ENCODE measurements around the gene OR2AT4.

OR2AT4 gene

GRCh38 chr11:75082601-75083216, 14.0 kb downstream of the OR2AT4 start:
- Histone ChIP-seq H3K27me3 (ENCODE audit: control insufficient read depth, insufficient read depth, low read length) (no peaks in the 10 kb centered on the region), H3K9ac (ENCODE audit: low read length) (no peak overlapping the region), H3K4me1 (ENCODE audit: control insufficient read depth, low read depth, low read length) (no peaks in the 10 kb centered on the region), H3K27ac (ENCODE audit: low read length) (no peak overlapping the region), H3K36me3 (ENCODE audit: control insufficient read depth, low read depth, low read length) (no peaks in the 10 kb centered on the region), H3K4me3 (ENCODE audit: low read length) (no peak overlapping the region), H3K9me3 (ENCODE audit: control insufficient read depth, low read depth, low read length) (no peaks in the 10 kb centered on the region)

GRCh38 chr11:75079546-75079945, 17.1 kb downstream of the OR2AT4 start:
- no peaks in the 10 kb centered on the region for H3K4me1 ChIP-seq (ENCODE audit: control insufficient read depth, low read depth, low read length)
- H3K9ac ChIP-seq (ENCODE audit: low read length) = no peak overlapping the region
- no peaks in the 10 kb centered on the region for H3K27me3 ChIP-seq (ENCODE audit: control insufficient read depth, insufficient read depth, low read length)

GRCh38 chr11:75078233-75078632, 18.4 kb downstream of the OR2AT4 start:
- Histone ChIP-seq H3K4me3 (ENCODE audit: low read length) (no peak overlapping the region), H3K27me3 (ENCODE audit: control insufficient read depth, insufficient read depth, low read length) (no peaks in the 10 kb centered on the region), H3K36me3 (ENCODE audit: control insufficient read depth, low read depth, low read length) (no peaks in the 10 kb centered on the region), H3K9me3 (ENCODE audit: control insufficient read depth, low read depth, low read length) (no peaks in the 10 kb centered on the region), H3K27ac (ENCODE audit: low read length) (no peak overlapping the region), H3K9ac (ENCODE audit: low read length) (no peak overlapping the region), H3K4me1 (ENCODE audit: control insufficient read depth, low read depth, low read length) (no peaks in the 10 kb centered on the region)

More at GRCh38 chr11:75079546-75079945, 17.1 kb downstream of the OR2AT4 start:
- Histone ChIP-seq H3K27ac (ENCODE audit: low read length) (no peak overlapping the region), H3K9me3 (ENCODE audit: control insufficient read depth, low read depth, low read length) (no peaks in the 10 kb centered on the region), H3K36me3 (ENCODE audit: control insufficient read depth, low read depth, low read length) (no peaks in the 10 kb centered on the region), H3K4me3 (ENCODE audit: low read length) (no peak overlapping the region)

- Histone ChIP-seq H3K4me1 (ENCODE audit: control insufficient read depth, low read depth, low read length) (no peaks in the 10 kb centered on the region), H3K36me3 (ENCODE audit: control insufficient read depth, low read depth, low read length) (no peaks in the 10 kb centered on the region), H3K4me3 (ENCODE audit: low read length) (no peak overlapping the region), H3K27ac (ENCODE audit: low read length) (no peak overlapping the region), H3K9me3 (ENCODE audit: control insufficient read depth, low read depth, low read length) (no peaks in the 10 kb centered on the region), H3K9ac (ENCODE audit: low read length) (no peak overlapping the region), H3K27me3 (ENCODE audit: control insufficient read depth, insufficient read depth, low read length) (no peaks in the 10 kb centered on the region)
Observed at GRCh38 chr11:75077316-75077715, 19.4 kb downstream of the OR2AT4 start.

GRCh38 chr11:75076671-75077070, 20.0 kb downstream of the OR2AT4 start:
- H3K36me3 ChIP-seq (ENCODE audit: control insufficient read depth, low read depth, low read length) = no peaks in the 10 kb centered on the region
- H3K27me3 ChIP-seq (ENCODE audit: control insufficient read depth, insufficient read depth, low read length) = no peaks in the 10 kb centered on the region
- H3K4me3 ChIP-seq (ENCODE audit: low read length) = no peak overlapping the region
- H3K9me3 ChIP-seq (ENCODE audit: control insufficient read depth, low read depth, low read length) = no peaks in the 10 kb centered on the region
- H3K27ac ChIP-seq (ENCODE audit: low read length) = no peak overlapping the region
- no peaks in the 10 kb centered on the region for H3K4me1 ChIP-seq (ENCODE audit: control insufficient read depth, low read depth, low read length)
- no peak overlapping the region for H3K9ac ChIP-seq (ENCODE audit: low read length)

DNA sequence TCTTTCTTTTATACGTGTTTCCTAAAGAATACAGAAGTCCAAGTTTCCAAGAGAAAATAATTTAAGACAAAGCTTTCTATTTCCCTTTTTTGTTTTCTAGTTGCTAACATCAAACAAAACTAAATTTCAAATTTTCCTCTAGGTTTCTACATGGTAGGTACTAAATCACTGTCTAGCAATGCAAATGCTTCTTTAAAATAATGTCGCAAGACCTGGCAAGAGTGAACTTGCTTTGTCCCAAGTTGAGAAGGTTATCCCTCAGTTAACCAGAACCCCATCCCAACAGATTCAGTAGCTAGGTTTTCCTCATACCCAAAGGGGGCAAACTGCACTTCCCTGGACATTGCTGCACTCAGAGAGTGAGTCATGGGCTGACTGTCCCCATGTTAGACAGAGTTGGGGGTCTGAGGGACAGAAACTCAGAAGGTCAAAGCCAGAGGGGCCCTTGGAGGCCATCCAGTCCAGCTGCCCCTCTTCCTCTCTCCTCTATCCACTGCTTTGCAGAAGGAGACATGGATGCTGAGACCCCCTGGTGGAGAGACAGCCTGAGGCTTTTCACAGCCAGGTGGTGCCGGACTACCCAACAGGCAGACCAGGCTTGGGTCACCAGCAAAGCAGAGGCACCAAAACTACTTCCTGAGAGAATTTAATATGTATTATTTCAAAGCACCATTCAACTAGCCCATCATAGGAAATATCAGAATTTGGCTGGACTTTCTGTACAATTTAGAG, 23.1 kb downstream of the OR2AT4 start:
- Histone ChIP-seq H3K9ac (ENCODE audit: low read length) (no peak overlapping the region), H3K4me3 (ENCODE audit: low read length) (no peak overlapping the region), H3K4me1 (ENCODE audit: control insufficient read depth, low read depth, low read length) (no peaks in the 10 kb centered on the region), H3K27me3 (ENCODE audit: control insufficient read depth, insufficient read depth, low read length) (no peaks in the 10 kb centered on the region), H3K9me3 (ENCODE audit: control insufficient read depth, low read depth, low read length) (no peaks in the 10 kb centered on the region), H3K36me3 (ENCODE audit: control insufficient read depth, low read depth, low read length) (no peaks in the 10 kb centered on the region), H3K27ac (ENCODE audit: low read length) (no peak overlapping the region)

DNA sequence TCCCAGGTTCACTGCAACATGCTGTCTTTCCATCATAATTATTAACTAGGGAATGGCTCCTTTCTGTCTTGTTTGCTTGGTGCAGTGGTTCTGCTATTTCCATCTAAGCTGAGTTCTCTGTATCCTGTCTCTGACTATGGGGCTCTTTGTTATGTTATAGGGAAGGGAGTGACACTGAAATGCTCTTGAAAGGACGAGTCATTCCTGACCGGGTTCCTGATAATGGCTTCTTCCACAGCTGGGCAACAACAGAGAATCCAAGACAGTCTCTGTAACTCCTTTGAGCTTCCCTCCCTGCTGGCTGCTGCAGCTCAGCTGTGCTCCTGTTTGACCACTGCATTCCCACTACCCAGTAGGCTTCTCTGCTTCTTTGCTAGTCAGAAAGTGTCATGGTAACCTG, 24.1 kb downstream of the OR2AT4 start:
- H3K27me3 ChIP-seq (ENCODE audit: control insufficient read depth, insufficient read depth, low read length) = no peaks in the 10 kb centered on the region
- H3K36me3 ChIP-seq (ENCODE audit: control insufficient read depth, low read depth, low read length) = no peaks in the 10 kb centered on the region
- H3K4me1 ChIP-seq (ENCODE audit: control insufficient read depth, low read depth, low read length) = no peaks in the 10 kb centered on the region
- no peak overlapping the region for H3K9ac ChIP-seq (ENCODE audit: low read length)
- H3K4me3 ChIP-seq (ENCODE audit: low read length) = no peak overlapping the region
- H3K9me3 ChIP-seq (ENCODE audit: control insufficient read depth, low read depth, low read length) = no peaks in the 10 kb centered on the region
- no peak overlapping the region for H3K27ac ChIP-seq (ENCODE audit: low read length)

DNA sequence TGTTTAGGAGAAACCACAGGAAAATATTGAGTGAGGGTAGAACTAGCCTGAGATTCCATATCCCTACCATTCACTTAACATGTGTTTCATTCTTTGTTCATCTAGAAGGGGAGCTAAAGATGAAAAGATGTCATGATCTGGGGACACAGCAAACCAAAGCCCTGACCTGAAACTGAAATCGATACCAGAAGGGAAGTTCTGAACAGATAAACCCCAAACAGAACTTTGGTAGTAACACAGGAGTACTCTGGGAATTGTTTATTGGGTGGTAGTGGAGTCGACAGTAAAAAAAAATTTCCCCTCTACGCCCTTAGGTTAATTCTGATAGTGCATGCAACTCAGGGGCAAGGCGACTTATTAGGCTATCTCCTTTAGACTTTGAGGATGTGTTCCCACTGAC, 27.2 kb downstream of the OR2AT4 start:
- no peaks in the 10 kb centered on the region for H3K4me1 ChIP-seq (ENCODE audit: control insufficient read depth, low read depth, low read length)
- H3K9me3 ChIP-seq (ENCODE audit: control insufficient read depth, low read depth, low read length) = no peaks in the 10 kb centered on the region
- no peak overlapping the region for H3K9ac ChIP-seq (ENCODE audit: low read length)
- H3K4me3 ChIP-seq (ENCODE audit: low read length) = no peak overlapping the region
- no peak overlapping the region for H3K27ac ChIP-seq (ENCODE audit: low read length)
- no peaks in the 10 kb centered on the region for H3K36me3 ChIP-seq (ENCODE audit: control insufficient read depth, low read depth, low read length)
- no peaks in the 10 kb centered on the region for H3K27me3 ChIP-seq (ENCODE audit: control insufficient read depth, insufficient read depth, low read length)

GRCh38 chr11:75068993-75069392, 27.7 kb downstream of the OR2AT4 start:
- no peaks in the 10 kb centered on the region for H3K9me3 ChIP-seq (ENCODE audit: control insufficient read depth, low read depth, low read length)
- no peak overlapping the region for H3K27ac ChIP-seq (ENCODE audit: low read length)
- no peak overlapping the region for H3K4me3 ChIP-seq (ENCODE audit: low read length)
- H3K27me3 ChIP-seq (ENCODE audit: control insufficient read depth, insufficient read depth, low read length) = no peaks in the 10 kb centered on the region
- H3K4me1 ChIP-seq (ENCODE audit: control insufficient read depth, low read depth, low read length) = no peaks in the 10 kb centered on the region
- no peaks in the 10 kb centered on the region for H3K36me3 ChIP-seq (ENCODE audit: control insufficient read depth, low read depth, low read length)
- no peak overlapping the region for H3K9ac ChIP-seq (ENCODE audit: low read length)

- no peak overlapping the region for H3K9ac ChIP-seq (ENCODE audit: low read length)
- H3K4me3 ChIP-seq (ENCODE audit: low read length) = no peak overlapping the region
- H3K27ac ChIP-seq (ENCODE audit: low read length) = no peak overlapping the region
- H3K36me3 ChIP-seq (ENCODE audit: control insufficient read depth, low read depth, low read length) = no peaks in the 10 kb centered on the region
- no peaks in the 10 kb centered on the region for H3K4me1 ChIP-seq (ENCODE audit: control insufficient read depth, low read depth, low read length)
- no peaks in the 10 kb centered on the region for H3K27me3 ChIP-seq (ENCODE audit: control insufficient read depth, insufficient read depth, low read length)
- no peaks in the 10 kb centered on the region for H3K9me3 ChIP-seq (ENCODE audit: control insufficient read depth, low read depth, low read length)
Observed at GRCh38 chr11:75068559-75068958, 28.1 kb downstream of the OR2AT4 start.

- no peak overlapping the region for H3K9ac ChIP-seq (ENCODE audit: low read length)
- H3K36me3 ChIP-seq (ENCODE audit: control insufficient read depth, low read depth, low read length) = no peaks in the 10 kb centered on the region
- no peaks in the 10 kb centered on the region for H3K9me3 ChIP-seq (ENCODE audit: control insufficient read depth, low read depth, low read length)
- H3K27ac ChIP-seq (ENCODE audit: low read length) = no peak overlapping the region
- H3K27me3 ChIP-seq (ENCODE audit: control insufficient read depth, insufficient read depth, low read length) = no peaks in the 10 kb centered on the region
- no peaks in the 10 kb centered on the region for H3K4me1 ChIP-seq (ENCODE audit: control insufficient read depth, low read depth, low read length)
- no peak overlapping the region for H3K4me3 ChIP-seq (ENCODE audit: low read length)
Observed at GRCh38 chr11:75066061-75066460, 30.6 kb downstream of the OR2AT4 start.

GRCh38 chr11:75063741-75064314, 32.8 kb downstream of the OR2AT4 start:
- H3K4me3 ChIP-seq (ENCODE audit: low read length) = no peak overlapping the region
- H3K36me3 ChIP-seq (ENCODE audit: control insufficient read depth, low read depth, low read length) = no peaks in the 10 kb centered on the region
- H3K27ac ChIP-seq (ENCODE audit: low read length) = no peak overlapping the region
- no peaks in the 10 kb centered on the region for H3K27me3 ChIP-seq (ENCODE audit: control insufficient read depth, insufficient read depth, low read length)
- H3K9me3 ChIP-seq (ENCODE audit: control insufficient read depth, low read depth, low read length) = no peaks in the 10 kb centered on the region
- no peaks in the 10 kb centered on the region for H3K4me1 ChIP-seq (ENCODE audit: control insufficient read depth, low read depth, low read length)
- H3K9ac ChIP-seq (ENCODE audit: low read length) = no peak overlapping the region

Data from iPS-18a (cell line).